Inflammatory macrophage treated with lipopolysaccharide for 1 hour (primary cell): ENCODE measurements around the gene ZNF263.

Experiments
- DNase-seq, 2 donors: peaks; one replicate each; pipeline ENCODE4 v3.0.0-alpha.2; 2020 to 2022

Gene ZNF263

DNA sequence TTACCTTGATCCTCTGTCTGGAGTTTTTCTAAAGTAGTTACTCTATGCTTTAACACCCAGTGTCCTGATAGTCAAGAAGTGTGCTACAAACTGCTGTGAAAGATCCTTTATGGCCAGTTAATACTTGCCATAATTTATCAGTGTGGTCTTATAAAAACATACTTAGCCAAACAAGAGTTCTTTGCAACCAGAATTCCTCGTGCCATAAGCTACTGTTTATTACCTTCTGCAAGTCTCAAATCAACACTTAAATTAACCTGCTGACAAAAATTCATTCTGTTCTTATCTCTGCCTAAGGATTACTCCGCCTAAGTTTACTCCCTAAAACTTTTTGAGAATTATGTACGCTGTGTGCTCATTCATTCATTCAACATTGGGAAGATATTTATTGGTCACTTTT, 44.8 kb downstream of the ZNF263 start:
- DNase-seq, result no peak

DNA sequence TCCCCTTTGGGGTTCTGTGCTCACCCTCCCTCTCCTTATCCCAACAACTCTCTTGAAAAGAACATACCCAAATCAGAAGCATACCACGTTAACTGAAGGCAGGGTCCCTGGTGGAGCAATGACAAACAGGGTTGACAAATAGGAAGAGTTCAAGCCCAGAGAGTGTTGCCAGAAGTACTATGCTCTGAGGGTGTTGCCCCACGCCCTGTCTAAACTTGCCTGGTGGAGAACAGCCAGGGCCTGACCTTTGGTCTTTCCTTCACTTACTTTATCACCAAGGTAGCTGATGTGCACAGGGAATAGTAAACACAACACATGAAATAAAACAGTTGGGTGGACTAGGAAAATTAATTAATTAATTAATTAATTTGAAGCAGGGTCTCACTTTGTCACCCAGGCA, 45.4 kb downstream of the ZNF263 start:
- no peak for DNase-seq
